OCI-LY1 (cell line): Measurements from ENCODE around the gene CDK18.
A peak's percentile ranks its signal among the peaks of the same experiment; 100 is the strongest.

Experiments used
- H2AFZ ChIP-seq: fragments of 200-600 bp; sonication (generic), shearing (Covaris generic); 2 replicates; pipeline ENCODE4 v1.6.0; 2014; ENCODE audit warnings: antibody characterized with exemption, mild to moderate bottlenecking, low read length
- H3F3A ChIP-seq: fragments of 200-600 bp; sonication (generic), shearing (Covaris generic); 2 replicates; pipeline ENCODE4 v1.6.0; 2014; ENCODE audit warnings: mild to moderate bottlenecking, antibody characterized with exemption, low read length, moderate library complexity; ENCODE audit not compliant: insufficient read depth
- H3K27ac ChIP-seq: fragments of 200-600 bp; sonication (generic); 2 replicates; pipeline ENCODE4 v1.5.1; 2014; ENCODE audit warnings: low read length, mixed run types, mild to moderate bottlenecking, low read depth; ENCODE audit not compliant: poor library complexity, severe bottlenecking
- H3K27me3 ChIP-seq: fragments of 200-600 bp; sonication (generic); 2 replicates; pipeline ENCODE4 v1.6.0; 2014; ENCODE audit warnings: antibody characterized with exemption, mild to moderate bottlenecking, low read length, moderate library complexity; ENCODE audit not compliant: insufficient read depth
- H3K36me3 ChIP-seq: fragments of 200-600 bp; sonication (generic); 2 replicates; pipeline ENCODE4 v1.6.1; 2014; ENCODE audit warnings: mild to moderate bottlenecking, antibody characterized with exemption, low read length, moderate library complexity, mixed read lengths; ENCODE audit not compliant: insufficient read depth
- H3K4me1 ChIP-seq: fragments of 200-600 bp; sonication (generic); 2 replicates; pipeline ENCODE4 v1.5.1; 2014; ENCODE audit warnings: mild to moderate bottlenecking, low read length, moderate library complexity; ENCODE audit not compliant: insufficient read depth, severe bottlenecking
- H3K4me2 ChIP-seq: fragments of 200-600 bp; sonication (generic), shearing (Covaris generic); 2 replicates; pipeline ENCODE4 v1.6.1; 2014; ENCODE audit warnings: low read length
- H3K4me3 ChIP-seq: fragments of 200-600 bp; sonication (generic); 2 replicates; pipeline ENCODE4 v1.5.1; 2014; ENCODE audit warnings: low read length, low read depth, mild to moderate bottlenecking, mixed read lengths; ENCODE audit not compliant: poor library complexity, severe bottlenecking
- H3K79me2 ChIP-seq: fragments of 200-600 bp; shearing (Covaris generic); 2 replicates; pipeline ENCODE4 v1.6.1; 2016; ENCODE audit warnings: mixed run types, low read length, mixed read lengths; ENCODE audit not compliant: insufficient read depth
- H3K9ac ChIP-seq: fragments of 200-600 bp; sonication (generic), shearing (Covaris generic); 2 replicates; pipeline ENCODE4 v1.6.1; 2014; ENCODE audit warnings: mild to moderate bottlenecking, low read length, mixed read lengths
- H3K9me2 ChIP-seq: fragments of 200-600 bp; sonication (generic), shearing (Covaris generic); 2 replicates; pipeline ENCODE4 v1.6.1; 2014; ENCODE audit warnings: low read depth, mild to moderate bottlenecking, low read length, mixed read lengths
- H3K9me3 ChIP-seq: fragments of 200-600 bp; shearing (Covaris generic); 2 replicates; pipeline ENCODE4 v1.6.1; 2014; ENCODE audit warnings: low read length, mixed read lengths
- H4K20me1 ChIP-seq: fragments of 200-600 bp; sonication (generic), shearing (Covaris generic); 2 replicates; pipeline ENCODE4 v1.6.0; 2016; ENCODE audit warnings: mild to moderate bottlenecking, low read length; ENCODE audit not compliant: insufficient read depth
- EZH2 ChIP-seq: fragments of 200-600 bp; sonication (generic), shearing (Covaris generic); IDR thresholded peaks from 2 replicates; pipeline ENCODE4 v1.8.0; 2017; ENCODE audit warnings: borderline replicate concordance, mixed run types, mild to moderate bottlenecking, antibody characterized with exemption, low read length, moderate library complexity, mixed read lengths
- TF ChIP-seq, protein P1 (sequence below): fragments of 200-600 bp; sonication (generic), shearing (Covaris generic); IDR thresholded peaks from 2 replicates; pipeline ENCODE4 v1.5.1; 2017; ENCODE audit warnings: mild to moderate bottlenecking, antibody characterized with exemption, low read length, moderate library complexity, mixed read lengths

Gene CDK18

DNA sequence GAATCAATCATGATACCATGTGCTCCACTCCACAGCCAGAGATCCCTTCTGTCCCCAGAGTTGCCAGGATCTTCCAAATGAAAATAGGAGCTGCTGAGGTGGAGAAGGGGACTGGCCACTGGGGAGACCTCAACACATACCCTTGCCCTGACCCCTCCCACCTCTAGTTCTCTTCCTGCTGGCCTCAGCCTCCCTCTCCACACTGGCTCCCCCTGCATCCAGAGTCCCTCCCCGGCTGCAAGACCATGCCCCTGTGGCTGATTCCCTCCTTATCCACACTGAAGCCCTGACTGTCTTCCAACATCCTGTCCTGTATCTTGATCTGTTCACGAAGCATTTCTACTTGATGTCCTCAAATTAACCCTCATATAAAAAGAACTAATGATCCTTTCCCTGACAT lies 21.1 kb upstream of the CDK18 start:
- Histone ChIP-seq H3K9me3 (no peaks in the 10 kb centered on the region), H4K20me1 (no peaks in the 10 kb centered on the region), H3K4me3 (no peak overlapping the region), H3K27me3 (no peaks in the 10 kb centered on the region; the same call in 1 of the 2 replicates), H3K27ac (no peak overlapping the region), H3K4me2 (no peak overlapping the region), H3F3A (no peaks in the 10 kb centered on the region), H3K36me3 (no peaks in the 10 kb centered on the region), H3K4me1 (no peaks in the 10 kb centered on the region), H3K79me2 (no peaks in the 10 kb centered on the region), H3K9ac (no peak overlapping the region), H3K9me2 (no peaks in the 10 kb centered on the region), H2AFZ (no peak overlapping the region)
- TF ChIP-seq, protein P1, sequence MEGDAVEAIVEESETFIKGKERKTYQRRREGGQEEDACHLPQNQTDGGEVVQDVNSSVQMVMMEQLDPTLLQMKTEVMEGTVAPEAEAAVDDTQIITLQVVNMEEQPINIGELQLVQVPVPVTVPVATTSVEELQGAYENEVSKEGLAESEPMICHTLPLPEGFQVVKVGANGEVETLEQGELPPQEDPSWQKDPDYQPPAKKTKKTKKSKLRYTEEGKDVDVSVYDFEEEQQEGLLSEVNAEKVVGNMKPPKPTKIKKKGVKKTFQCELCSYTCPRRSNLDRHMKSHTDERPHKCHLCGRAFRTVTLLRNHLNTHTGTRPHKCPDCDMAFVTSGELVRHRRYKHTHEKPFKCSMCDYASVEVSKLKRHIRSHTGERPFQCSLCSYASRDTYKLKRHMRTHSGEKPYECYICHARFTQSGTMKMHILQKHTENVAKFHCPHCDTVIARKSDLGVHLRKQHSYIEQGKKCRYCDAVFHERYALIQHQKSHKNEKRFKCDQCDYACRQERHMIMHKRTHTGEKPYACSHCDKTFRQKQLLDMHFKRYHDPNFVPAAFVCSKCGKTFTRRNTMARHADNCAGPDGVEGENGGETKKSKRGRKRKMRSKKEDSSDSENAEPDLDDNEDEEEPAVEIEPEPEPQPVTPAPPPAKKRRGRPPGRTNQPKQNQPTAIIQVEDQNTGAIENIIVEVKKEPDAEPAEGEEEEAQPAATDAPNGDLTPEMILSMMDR: no peak
- no peak for TF ChIP-seq EZH2

- Histone ChIP-seq H2AFZ (no peak overlapping the region), H3K27ac (no peak overlapping the region), H4K20me1 (no peaks in the 10 kb centered on the region), H3K36me3 (no peaks in the 10 kb centered on the region), H3K9me2 (no peaks in the 10 kb centered on the region), H3K4me2 (no peak overlapping the region), H3K9ac (no peak overlapping the region), H3F3A (no peaks in the 10 kb centered on the region), H3K4me3 (no peak overlapping the region), H3K4me1 (no peaks in the 10 kb centered on the region), H3K79me2 (no peaks in the 10 kb centered on the region), H3K27me3 (no peaks in the 10 kb centered on the region; the same call in 1 of the 2 replicates), H3K9me3 (no peaks in the 10 kb centered on the region)
- TF ChIP-seq, protein P1: peak; percentile 96
- no peak for TF ChIP-seq EZH2
Observed at GRCh38 chr1:205484985-205485967, 19.2 kb upstream of the CDK18 start.

- TF ChIP-seq EZH2: no peak
- TF ChIP-seq, protein P1: no peak
- H3K27ac ChIP-seq: no peak overlapping the region
- H3K4me3 ChIP-seq: no peak overlapping the region
- no peaks in the 10 kb centered on the region for H3F3A ChIP-seq
- H3K27me3 ChIP-seq: no peaks in the 10 kb centered on the region; the same call in 1 of the 2 replicates
- no peaks in the 10 kb centered on the region for H3K9me2 ChIP-seq
- no peak overlapping the region for H2AFZ ChIP-seq
- H3K36me3 ChIP-seq: no peaks in the 10 kb centered on the region
- no peaks in the 10 kb centered on the region for H3K9me3 ChIP-seq
- no peaks in the 10 kb centered on the region for H3K4me1 ChIP-seq
- H3K4me2 ChIP-seq: no peak overlapping the region
- no peak overlapping the region for H3K9ac ChIP-seq
- no peaks in the 10 kb centered on the region for H4K20me1 ChIP-seq
- H3K79me2 ChIP-seq: no peaks in the 10 kb centered on the region
Observed at GRCh38 chr1:205486258-205486657, 18.2 kb upstream of the CDK18 start.
